Ovary (tissue), 9 donors: ENCODE data around the gene OPRL1. TPM values are rescaled to one million over a fixed set of nuclear protein-coding genes. Genes with fewer than 3 reads are reported as not detected.
A peak's percentile ranks its signal among the peaks of the same experiment; 100 is the strongest.

ENCODE experiments used
- DNase-seq, 5 donors: peaks; one replicate each; pipeline ENCODE4 v3.0.0-alpha.2; 2019 to 2020
- H3K27ac ChIP-seq, 2 donors: fragments of 200-600 bp; one replicate each; pipeline versions ENCODE4 v1.5.1 to v1.8.0; 2019 to 2022
- H3K27me3 ChIP-seq: fragments of 200-600 bp; one replicate; pipeline ENCODE4 v1.8.0; 2022
- H3K36me3 ChIP-seq: fragments of 200-600 bp; sonication (generic); one replicate; pipeline ENCODE4 v1.5.1; 2019
- H3K4me1 ChIP-seq: one replicate; pipeline ENCODE4 v1.8.1; 2013; ENCODE audit warnings: mild to moderate bottlenecking, moderate library complexity; ENCODE audit not compliant: insufficient read depth
- H3K4me3 ChIP-seq: fragments of 200-600 bp; sonication (generic); one replicate; pipeline ENCODE4 v1.5.1; 2017
- H3K9me3 ChIP-seq, 2 donors: fragments of 200-600 bp in 1 of 2; sonication (generic) in 1 of 2; one replicate each; pipeline versions ENCODE4 v1.5.1 to v1.8.1; 2013 to 2019; ENCODE audit warnings: mild to moderate bottlenecking in 1 of 2, moderate library complexity in 1 of 2
- CTCF ChIP-seq, 3 donors: fragments of 450-650 bp in 2 of 3; fragments of 200-600 bp in 1 of 3; IDR thresholded peaks; one replicate each; pipeline versions ENCODE4 v1.5.1 to v1.8.0; 2016 to 2022; ENCODE audit warnings: antibody characterized with exemption in 3 of 3, mild to moderate bottlenecking in 1 of 3
- EP300 ChIP-seq: sonication (generic); formaldehyde crosslinking; IDR thresholded peaks from one replicate; pipeline ENCODE4 v1.6.1; 2017; ENCODE audit warnings: antibody characterized with exemption
- POLR2A ChIP-seq: fragments of 450-650 bp; IDR thresholded peaks from one replicate; pipeline ENCODE4 v1.6.1; 2017; ENCODE audit warnings: antibody characterized with exemption, mild to moderate bottlenecking, moderate library complexity
- WGBS, 3 donors: extraction: QIAGEN DNeasy Blood & Tissue Kit in 1 of 3; methylation state at CpG; one replicate each; pipeline versions ENCODE4 v1.1.5 to v1.1.7; 2013 to 2017; 5-methylcytosine and 5-hydroxymethylcytosine counted together
- intact Hi-C, 4 donors: fragments of 100-400 bp; cut with DNase I; formaldehyde crosslinking; loops; one replicate each; pipeline versions ENCODE4 v1.11.0 to v1.15.1; 2022 to 2023
- polyA plus RNA-seq, 2 donors: library from polyadenylated mRNA; stranded (reverse); fragments of 200-250 nt in 1 of 2; fragments of 350-450 nt in 1 of 2; fragmentation: Illumina TruSeq in 1 of 2; extraction: RNeasy Lipid Tissue Mini Kit (QIAGEN cat#74804) in 1 of 2; gene quantifications; one replicate each; pipeline ENCODE4 v1.2.3, GENCODE V29; 2013 to 2014
- total RNA-seq, 7 donors: library from RNA; depleted of rRNA in 2 of 7; stranded (reverse); fragments of >200 nt in 2 of 7; fragmentation: NEBNext Ultra II Directional in 3 of 7; extraction: Animal tissue kit (Norgen Biotek cat#: 25700) in 3 of 7; gene quantifications; one replicate each; pipeline versions ENCODE4 v1.1.0 to v1.2.4, GENCODE V29; 2016 to 2023
- donor health status: DM: no; HTN: no; CAD: no; lungs with moderate emphysema.
- donor health status: DM: no; HTN: no; CAD: no.
- donor health status: Bipolar disorder and iron deficiency.
- donor health status: DM: yes; HTN: yes; CAD: no.
- donor health status: DM: no; HTN: no; CAD: no.
- donor health status: DM: yes; HTN: yes; CAD: no.

OPRL1 gene
- total and polyA plus RNA-seq, 9 donors, result 0.12 to 0.80 (median 0.43) TPM

- WGBS, 3 donors, result 0 to 1% (median 0%) methylated on average over 63 to 90 of the region's 91 CpGs
- H3K27me3 ChIP-seq, result peaks cover 2% of the 10 kb centered on the region
- peak; percentile 37 to 75 (median 63) for DNase-seq
- no peaks in the 10 kb centered on the region for H3K36me3 ChIP-seq
- intact Hi-C loops, result loop anchor here in 1 of 4 donors (10.0 kb wide), 1 partner anchor 76 kb away; no protein-coding TSS in a partner anchor
- H3K27ac ChIP-seq, result no peak overlapping the region
- peak overlapping the region; percentile 32 for H3K4me3 ChIP-seq
- peaks cover 5% of the 10 kb centered on the region for H3K4me1 ChIP-seq
- TF ChIP-seq EP300 (no peak), POLR2A (no peak), CTCF (IDR thresholded peaks at IDR 0.05) (peak; percentile 29 to 65 (median 44))
- H3K9me3 ChIP-seq, result no peaks in the 10 kb centered on the region
These were observed 41.2 kb upstream of the OPRL1 start for GRCh38 chr20:64038565-64039292.

- no peak overlapping the region for H3K27ac ChIP-seq
- no peaks in the 10 kb centered on the region for H3K36me3 ChIP-seq
- DNase-seq, result no peak
- 5 to 7% (median 7%) methylated on average over 17 of the region's 17 CpGs for WGBS, 3 donors
- peaks cover 2% of the 10 kb centered on the region for H3K4me1 ChIP-seq
- intact Hi-C loops, result loop anchor here in 1 of 4 donors (10.0 kb wide), 1 partner anchor 75 kb away; no protein-coding TSS in a partner anchor
- no peak overlapping the region for H3K4me3 ChIP-seq
- peaks cover 2% of the 10 kb centered on the region for H3K27me3 ChIP-seq
- no peak for TF ChIP-seq CTCF (IDR thresholded peaks at IDR 0.05)
- no peak for TF ChIP-seq EP300
- TF ChIP-seq POLR2A, result no peak
- H3K9me3 ChIP-seq, result no peaks in the 10 kb centered on the region
These were observed 40.4 kb upstream of the OPRL1 start for GRCh38 chr20:64039293-64040160.

GRCh38 chr20:64040231-64041039, 39.4 kb upstream of the OPRL1 start:
- no peak overlapping the region for H3K27ac ChIP-seq
- peaks cover 2% of the 10 kb centered on the region for H3K4me1 ChIP-seq

GRCh38 chr20:64041040-64041780, 38.7 kb upstream of the OPRL1 start:
- H3K27ac ChIP-seq, result no peak overlapping the region
- 31 to 40% (median 38%) methylated on average over 14 to 15 of the region's 15 CpGs for WGBS, 3 donors

More at GRCh38 chr20:64040231-64041039, 39.4 kb upstream of the OPRL1 start:
- DNase-seq, result no peak
- no peak for TF ChIP-seq EP300
- Histone ChIP-seq H3K36me3 (no peaks in the 10 kb centered on the region), H3K4me3 (no peak overlapping the region), H3K9me3 (no peaks in the 10 kb centered on the region), H3K27me3 (peaks cover 2% of the 10 kb centered on the region)
- intact Hi-C loops, result no loop called here
- 57 to 60% (median 59%) methylated on average over 12 of the region's 12 CpGs for WGBS, 3 donors

More at GRCh38 chr20:64041040-64041780, 38.7 kb upstream of the OPRL1 start:
- H3K9me3 ChIP-seq, result no peaks in the 10 kb centered on the region
- H3K4me1 ChIP-seq, result peaks cover 2% of the 10 kb centered on the region
- H3K36me3 ChIP-seq, result no peaks in the 10 kb centered on the region
- H3K4me3 ChIP-seq, result no peak overlapping the region
- H3K27me3 ChIP-seq, result peaks cover 2% of the 10 kb centered on the region
- TF ChIP-seq CTCF (IDR thresholded peaks at IDR 0.05) (no peak), POLR2A (no peak), EP300 (no peak)
- DNase-seq, result no peak
- intact Hi-C loops, result no loop called here
